HepG2 (cell line): ENCODE results near the gene ATG16L1. TPM values are rescaled to one million over a fixed set of nuclear protein-coding genes. Genes with fewer than 3 reads are reported as not detected.
A peak's percentile ranks its signal among the peaks of the same experiment; 100 is the strongest.

Source experiments
- ATF3 ChIP-seq: sonication (generic); formaldehyde crosslinking; IDR thresholded peaks from 2 replicates; pipeline ENCODE4 v1.4.0; 2020; ENCODE audit warnings: missing genetic modification reagents
- ATM ChIP-seq: fragments of 450-650 bp; IDR thresholded peaks from 2 replicates; pipeline ENCODE4 v1.7.1; 2017; ENCODE audit warnings: mild to moderate bottlenecking, borderline replicate concordance
- ESRRA ChIP-seq: sonication (generic); formaldehyde crosslinking; IDR thresholded peaks from 2 replicates; pipeline ENCODE4 v1.5.1; 2020; ENCODE audit warnings: mild to moderate bottlenecking, low read depth, missing genetic modification reagents
- GFI1 ChIP-seq: sonication (generic); formaldehyde crosslinking; IDR thresholded peaks from 2 replicates; pipeline ENCODE4 v1.5.0; 2020; ENCODE audit warnings: missing genetic modification reagents, mild to moderate bottlenecking, borderline replicate concordance
- GPN1 ChIP-seq: sonication (generic); formaldehyde crosslinking; IDR thresholded peaks from 2 replicates; pipeline ENCODE4 v1.5.1; 2020; ENCODE audit warnings: missing genetic modification reagents, borderline replicate concordance
- IKZF4 ChIP-seq: sonication (generic); formaldehyde crosslinking; IDR thresholded peaks from 2 replicates; pipeline ENCODE4 v1.5.1; 2020; ENCODE audit warnings: borderline replicate concordance, mild to moderate bottlenecking, low read depth, missing genetic modification reagents; ENCODE audit errors: not compliant biosample characterization
- ISX ChIP-seq: sonication (generic); formaldehyde crosslinking; conservative IDR thresholded peaks from 2 replicates; pipeline ENCODE4 v1.5.0; 2020; ENCODE audit warnings: missing genetic modification reagents
- JDP2 ChIP-seq: sonication (generic); formaldehyde crosslinking; IDR thresholded peaks from 2 replicates; pipeline ENCODE4 v1.8.1; 2022; ENCODE audit warnings: missing genetic modification reagents, borderline replicate concordance
- MED13 ChIP-seq: sonication (generic); formaldehyde crosslinking; IDR thresholded peaks from 2 replicates; pipeline ENCODE4 v1.5.0; 2020; ENCODE audit warnings: missing genetic modification reagents
- NFIB ChIP-seq: sonication (generic); formaldehyde crosslinking; IDR thresholded peaks from 2 replicates; pipeline ENCODE4 v1.9.0; 2021; ENCODE audit warnings: missing genetic modification reagents, mild to moderate bottlenecking, borderline replicate concordance
- PREB ChIP-seq: sonication (generic); formaldehyde crosslinking; IDR thresholded peaks from 2 replicates; pipeline ENCODE4 v1.4.0; 2020; ENCODE audit warnings: missing genetic modification reagents
- SRSF9 ChIP-seq: fragments of 200-400 bp; formaldehyde crosslinking; IDR thresholded peaks from 2 replicates; pipeline ENCODE4 v1.6.1; 2018; ENCODE audit warnings: borderline replicate concordance, mild to moderate bottlenecking, low read depth, low read length; ENCODE audit not compliant: insufficient read depth, poor library complexity, severe bottlenecking
- SSRP1 ChIP-seq: IDR thresholded peaks from 2 replicates; pipeline ENCODE4 v1.6.1; 2016; ENCODE audit warnings: control low read depth
- STAT6 ChIP-seq: sonication (generic); formaldehyde crosslinking; IDR thresholded peaks from 2 replicates; pipeline ENCODE4 v1.4.0; 2020; ENCODE audit warnings: missing genetic modification reagents, mild to moderate bottlenecking, borderline replicate concordance
- ZNF101 ChIP-seq: sonication (generic); formaldehyde crosslinking; IDR thresholded peaks from 2 replicates; pipeline ENCODE4 v1.4.0; 2020; ENCODE audit warnings: mild to moderate bottlenecking, low read depth, missing genetic modification reagents, borderline replicate concordance
- ZNF446 ChIP-seq: sonication (generic); formaldehyde crosslinking; IDR thresholded peaks from 2 replicates; pipeline ENCODE4 v1.5.0; 2020; ENCODE audit warnings: mild to moderate bottlenecking, missing genetic modification reagents
- ZNF512B ChIP-seq: sonication (generic); formaldehyde crosslinking; IDR thresholded peaks from 2 replicates; pipeline ENCODE4 v1.5.1; 2020; ENCODE audit warnings: missing genetic modification reagents, mild to moderate bottlenecking, borderline replicate concordance
- ZNF546 ChIP-seq: sonication (generic); formaldehyde crosslinking; conservative IDR thresholded peaks from 2 replicates; pipeline ENCODE4 v1.8.1; 2023; ENCODE audit warnings: mild to moderate bottlenecking, missing genetic modification reagents
- ZNF552 ChIP-seq: sonication (generic); formaldehyde crosslinking; IDR thresholded peaks from 2 replicates; pipeline ENCODE4 v1.9.0; 2022; ENCODE audit warnings: missing genetic modification reagents, mild to moderate bottlenecking, borderline replicate concordance
- ZNF768 ChIP-seq: sonication (generic); formaldehyde crosslinking; IDR thresholded peaks from 2 replicates; pipeline ENCODE4 v1.4.0; 2020; ENCODE audit warnings: missing genetic modification reagents
- ZSCAN9 ChIP-seq: IDR thresholded peaks from 2 replicates; pipeline ENCODE4 v1.6.1; 2016; ENCODE audit warnings: borderline replicate concordance
- polyA plus RNA-seq, 8 experiments: library from polyadenylated mRNA; depleted of rRNA in 3 of 8; stranded (reverse) in 7 of 8; unstranded in 1 of 8; fragments of >200 nt; fragmentation: Illumina TruSeq in 4 of 8; extraction: Trizol in 4 of 8; gene quantifications; 2 replicates each; pipeline versions ENCODE4 v1.2.1 to v1.2.3, GENCODE V29; 2011 to 2016; ENCODE audit warnings: low read depth in 4 of 8, missing spikeins in 1 of 8, mixed read lengths in 1 of 8; ENCODE audit not compliant: insufficient read depth in 1 of 8
- total RNA-seq, 5 experiments: library from RNA; depleted of rRNA; stranded (reverse); fragments of >200 nt; fragmentation: Illumina TruSeq; extraction: Trizol; gene quantifications; 2 replicates each; pipeline ENCODE4 v1.2.3, GENCODE V29; 2016; ENCODE audit warnings: low read depth in 1 of 5

Gene ATG16L1
- total and polyA plus RNA-seq, 2 of the 13 experiments (the other 11 are each of a cell fraction or from before 2014, with no cell fraction given): 26.0 to 51.7 TPM

GRCh38 chr2:233251306-233252116 lies at the start of gene ATG16L1 (continued):
- TF ChIP-seq ISX (CRISPR knock-in tag) (peak; percentile 67; the same call in 1 of the 2 replicates), ZNF101 (CRISPR knock-in tag) (0 out of 2 replicates have a peak, but pooled peaks have one; percentile 43), ZNF446 (CRISPR knock-in tag) (no peak), JDP2 (no peak), GPN1 (CRISPR knock-in tag) (peak; percentile 43; the same call in 1 of the 2 replicates), ZSCAN9 (CRISPR knock-in tag) (peak; percentile 95; the same call in 1 of the 2 replicates), PREB (CRISPR knock-in tag) (no peak), ZNF512B (no peak; the same call in 1 of the 2 replicates), ATF3 (CRISPR knock-in tag) (peak; percentile 73), MED13 (CRISPR knock-in tag) (peak; percentile 64; the same call in 1 of the 2 replicates), ZNF552 (CRISPR knock-in tag) (peak; percentile 87), IKZF4 (no peak), NFIB (no peak), STAT6 (CRISPR knock-in tag) (no peak; the same call in 1 of the 2 replicates), ZNF546 (CRISPR knock-in tag) (peak; percentile 92; the same call in 1 of the 2 replicates), ATM (no peak), SSRP1 (no peak; the same call in 1 of the 2 replicates), ZNF768 (CRISPR knock-in tag) (peak; percentile 79), SRSF9 (no peak), ESRRA (CRISPR knock-in tag) (peak; percentile 77; the same call in 1 of the 2 replicates), GFI1 (peak; percentile 36; the same call in 1 of the 2 replicates)
